SK-N-SH (cell line): ENCODE data around the gene PSMB5. TPM values are rescaled to one million over a fixed set of nuclear protein-coding genes. Genes with fewer than 3 reads are reported as not detected.
A peak's percentile ranks its signal among the peaks of the same experiment; 100 is the strongest.

Experiments
- CTCF ChIA-PET: fragments of 300-600, 350-600 bp; formaldehyde crosslinking; extraction: SDS; loops from one replicate; lab custom pipeline; 2021; lab: Yijun Ruan, JAX
- POLR2A ChIA-PET: fragments of 350-600 bp; sonication (Branson Sonifier 250); formaldehyde crosslinking; extraction: SDS; loops from one replicate; lab custom pipeline; 2020; ENCODE audit warnings: antibody characterized with exemption, inconsistent platforms; lab: Yijun Ruan, JAX
- DNase-seq: peaks from one replicate; pipeline ENCODE4 v3.0.0; 2012
- H2AFZ ChIP-seq: fragments of 200-600 bp; sonication (generic); 2 replicates; pipeline ENCODE4 v1.8.1; 2016; ENCODE audit warnings: antibody characterized with exemption, mild to moderate bottlenecking, low read depth
- H3F3A ChIP-seq: fragments of 200-600 bp; sonication (generic); replicated peaks from 2 replicates; pipeline ENCODE3; 2016; ENCODE audit warnings: antibody characterized with exemption, mild to moderate bottlenecking; ENCODE audit not compliant: insufficient read depth
- H3K27ac ChIP-seq, 2 experiments: fragments of 200-500 bp in 1 of 2; fragments of 200-600 bp in 1 of 2; sonication (Bioruptor generic) in 1 of 2; sonication (generic), shearing (Covaris generic) in 1 of 2; 2 replicates each; pipeline versions ENCODE4 v1.5.1 to v1.6.1; 2014 to 2016; ENCODE audit warnings: low read depth in 2 of 2, inconsistent platforms in 1 of 2, low read length in 1 of 2, mild to moderate bottlenecking in 1 of 2, mixed read lengths in 1 of 2
- H3K27me3 ChIP-seq: fragments of 200-600 bp; sonication (generic), shearing (Covaris generic); 2 replicates; pipeline ENCODE4 v1.6.1; 2016; ENCODE audit warnings: mixed run types; ENCODE audit not compliant: insufficient read depth
- H3K36me3 ChIP-seq, 2 experiments: fragments of 200-500 bp in 1 of 2; fragments of 200-600 bp in 1 of 2; sonication (Bioruptor generic) in 1 of 2; sonication (generic) in 1 of 2; replicated peaks in 1 of 2; 2 replicates each; pipeline versions ENCODE3 to v1.5.1; 2014 to 2016; ENCODE audit warnings: low read length in 1 of 2, mild to moderate bottlenecking in 1 of 2; ENCODE audit not compliant: insufficient read depth in 2 of 2, control insufficient read depth in 1 of 2
- H3K4me1 ChIP-seq, 2 experiments: fragments of 200-500 bp in 1 of 2; fragments of 200-600 bp in 1 of 2; sonication (Bioruptor generic) in 1 of 2; sonication (generic), shearing (Covaris generic) in 1 of 2; 2 replicates each; pipeline versions ENCODE4 v1.5.1 to v1.6.1; 2014 to 2016; ENCODE audit warnings: low read depth in 1 of 2, low read length in 1 of 2, mixed run types in 1 of 2; ENCODE audit not compliant: insufficient read depth in 2 of 2, control insufficient read depth in 1 of 2
- H3K4me2 ChIP-seq: fragments of 200-600 bp; sonication (generic), shearing (Covaris generic); 2 replicates; pipeline ENCODE4 v1.6.1; 2017; ENCODE audit warnings: mixed run types
- H3K4me3 ChIP-seq, 2 experiments: fragments of 200-500 bp in 1 of 2; fragments of 200-600 bp in 1 of 2; sonication (Bioruptor generic) in 1 of 2; sonication (generic), shearing (Covaris generic) in 1 of 2; 2 replicates each; pipeline versions ENCODE4 v1.5.1 to v1.8.1; 2014 to 2016; ENCODE audit warnings: low read depth in 2 of 2, inconsistent platforms in 1 of 2, low read length in 1 of 2, mild to moderate bottlenecking in 1 of 2, mixed read lengths in 1 of 2, moderate library complexity in 1 of 2
- H3K79me2 ChIP-seq: fragments of 200-600 bp; sonication (generic); 2 replicates; pipeline ENCODE4 v1.8.1; 2017; ENCODE audit warnings: mild to moderate bottlenecking; ENCODE audit not compliant: insufficient read depth
- H3K9ac ChIP-seq: fragments of 200-600 bp; sonication (generic); 2 replicates; pipeline ENCODE4 v1.6.1; 2017; ENCODE audit warnings: mixed run types
- H3K9me2 ChIP-seq: fragments of 200-600 bp; sonication (generic); 2 replicates; pipeline ENCODE4 v1.6.1; 2017; ENCODE audit warnings: mixed run types
- H3K9me3 ChIP-seq: fragments of 200-600 bp; sonication (generic); 2 replicates; pipeline ENCODE4 v1.6.1; 2017; ENCODE audit warnings: mixed run types, mild to moderate bottlenecking, moderate library complexity
- H4K20me1 ChIP-seq: fragments of 200-600 bp; sonication (generic); 2 replicates; pipeline ENCODE4 v1.6.1; 2017; ENCODE audit warnings: mild to moderate bottlenecking, mixed run types; ENCODE audit not compliant: insufficient read depth
- CHD2 ChIP-seq: fragments of 150-350 bp; IDR thresholded peaks from 2 replicates; pipeline ENCODE4 v1.6.1; 2018; ENCODE audit warnings: low read length; ENCODE audit not compliant: partially characterized antibody
- ELF1 ChIP-seq: IDR thresholded peaks from 2 replicates; pipeline ENCODE4 v1.4.0; 2012
- EP300 ChIP-seq, 2 experiments: IDR thresholded peaks; 2 replicates each; pipeline versions ENCODE4 v1.4.0 to v1.6.1; 2012; ENCODE audit warnings: borderline replicate concordance in 1 of 2, low read depth in 1 of 2, low read length in 1 of 2
- FOSL2 ChIP-seq: IDR thresholded peaks from 2 replicates; pipeline ENCODE4 v1.4.0; 2012; ENCODE audit warnings: low read depth, mild to moderate bottlenecking, moderate library complexity, borderline replicate concordance
- GATA2 ChIP-seq: sonication (generic); formaldehyde crosslinking; IDR thresholded peaks from 2 replicates; pipeline ENCODE4 v1.5.0; 2020; ENCODE audit warnings: mild to moderate bottlenecking, missing genetic modification reagents
- JUND ChIP-seq: IDR thresholded peaks from 2 replicates; pipeline ENCODE4 v1.4.0; 2012
- MEF2A ChIP-seq: IDR thresholded peaks from 2 replicates; pipeline ENCODE4 v1.4.0; 2012; ENCODE audit warnings: low read depth, borderline replicate concordance
- NRF1 ChIP-seq: IDR thresholded peaks from 2 replicates; pipeline ENCODE4 v1.6.1; 2012; ENCODE audit warnings: low read depth, mild to moderate bottlenecking, low read length
- POLR2AphosphoS5 ChIP-seq: IDR thresholded peaks from 2 replicates; pipeline ENCODE4 v1.6.1; 2012; ENCODE audit warnings: low read depth, low read length
- RAD21 ChIP-seq: IDR thresholded peaks from 2 replicates; pipeline ENCODE4 v1.6.1; 2012; ENCODE audit warnings: mild to moderate bottlenecking, low read length
- RCOR1 ChIP-seq: fragments of 150-350 bp; IDR thresholded peaks from 2 replicates; pipeline ENCODE4 v1.6.1; 2017; ENCODE audit warnings: antibody characterized with exemption, low read length
- RFX5 ChIP-seq: IDR thresholded peaks from 2 replicates; pipeline ENCODE4 v1.6.1; 2012; ENCODE audit warnings: mild to moderate bottlenecking, improper control_type of control experiment, low read length
- SMC3 ChIP-seq: IDR thresholded peaks from 2 replicates; pipeline ENCODE4 v1.6.1; 2012; ENCODE audit warnings: low read depth, low read length, improper control_type of control experiment
- TAF1 ChIP-seq: IDR thresholded peaks from 2 replicates; pipeline ENCODE4 v1.6.1; 2012; ENCODE audit warnings: low read depth, mild to moderate bottlenecking, low read length, moderate library complexity, borderline replicate concordance
- TCF12 ChIP-seq: IDR thresholded peaks from 2 replicates; pipeline ENCODE4 v1.4.0; 2012
- TEAD4 ChIP-seq: IDR thresholded peaks from 2 replicates; pipeline ENCODE4 v1.4.0; 2012; ENCODE audit warnings: mild to moderate bottlenecking, borderline replicate concordance; ENCODE audit not compliant: insufficient read depth
- YY1 ChIP-seq: IDR thresholded peaks from 2 replicates; pipeline ENCODE4 v1.4.0; 2012; ENCODE audit warnings: low read depth, mild to moderate bottlenecking
- WGBS: methylation state at CpG from one replicate; pipeline ENCODE4 v1.1.6; 2017; ENCODE audit warnings: low lambda C conversion rate; 5-methylcytosine and 5-hydroxymethylcytosine counted together
- polyA plus RNA-seq, 3 experiments: library from polyadenylated mRNA; depleted of rRNA; stranded (reverse); fragments of >200 nt; gene quantifications; 2 replicates each; pipeline ENCODE4 v1.2.3, GENCODE V29; 2012
- TF ChIP-seq, protein P1 (sequence below): IDR thresholded peaks from 2 replicates; pipeline ENCODE4; 2012
- TF ChIP-seq, protein P2 (sequence below): IDR thresholded peaks from 2 replicates; pipeline ENCODE4 v1.4.0; 2012; ENCODE audit warnings: low read depth
- TF ChIP-seq, protein P3 (sequence below): fragments of 150-350 bp; IDR thresholded peaks from 2 replicates; pipeline ENCODE4 v1.6.1; 2016; ENCODE audit warnings: mild to moderate bottlenecking, low read depth, low read length
- TF ChIP-seq, protein P4 (sequence below): IDR thresholded peaks from 2 replicates; pipeline ENCODE4 v1.4.0; 2012; ENCODE audit warnings: low read depth, borderline replicate concordance
- TF ChIP-seq, protein P5 (sequence below): IDR thresholded peaks from 2 replicates; pipeline ENCODE4 v1.6.1; 2012; ENCODE audit warnings: mild to moderate bottlenecking, low read depth, low read length, moderate library complexity

The PSMB5 gene
- polyA plus RNA-seq, 1 of the 3 experiments (the other 2 are of a cell fraction), result 337 TPM

DNA sequence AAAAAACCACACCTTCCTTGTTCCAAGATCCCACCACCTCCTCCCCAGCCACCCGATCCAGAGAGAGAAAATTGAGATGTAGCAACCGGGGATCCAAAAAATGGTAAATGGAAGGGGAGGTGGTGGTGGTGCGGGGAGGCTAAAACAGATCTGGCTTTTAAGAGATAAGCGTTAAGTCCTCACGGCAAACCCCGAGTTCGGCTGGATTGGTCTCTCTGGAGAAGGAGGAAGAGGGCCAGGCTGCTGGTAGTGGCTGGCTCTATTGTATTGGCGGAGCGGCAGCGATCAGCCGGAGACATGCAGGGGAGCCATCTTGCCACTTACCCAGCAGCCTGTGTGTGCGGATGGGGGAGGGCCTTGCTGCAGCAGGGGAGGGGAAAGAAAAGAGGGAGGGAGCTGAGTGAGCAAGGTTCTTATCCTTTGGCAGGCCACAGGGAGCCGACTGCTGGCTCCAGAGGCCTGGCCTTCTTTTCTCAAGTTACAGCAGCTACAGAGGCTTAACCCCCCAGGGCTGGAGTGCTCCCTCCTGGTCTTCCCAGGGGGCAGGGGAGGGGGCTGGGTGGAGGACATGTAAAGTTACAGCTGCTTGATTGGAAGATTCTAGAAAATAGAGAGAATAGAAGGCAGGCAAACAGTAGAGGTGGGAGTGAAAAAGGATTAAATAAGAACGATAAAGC lies 36.7 kb upstream of the PSMB5 start (continued):
- TF ChIP-seq TCF12 (peak; percentile 23; the same call in 1 of the 2 replicates), YY1 (peak; percentile 92), ELF1 (no peak; the same call in 1 of the 2 replicates), TAF1 (peak; percentile 97), RAD21 (no peak), MEF2A (no peak), JUND (no peak), CHD2 (peak; percentile 9), POLR2AphosphoS5 (peak; percentile 94), SMC3 (no peak), EP300 (IDR thresholded peaks at IDR 0.05; ENCODE audit: borderline replicate concordance in 1 of 2, low read depth in 1 of 2, low read length in 1 of 2) (0 out of 4 replicates have a peak, but pooled peaks of 1 of the 2 experiments have one; percentile 19), NRF1 (no peak), TEAD4 (no peak)
- TF ChIP-seq, protein P1, sequence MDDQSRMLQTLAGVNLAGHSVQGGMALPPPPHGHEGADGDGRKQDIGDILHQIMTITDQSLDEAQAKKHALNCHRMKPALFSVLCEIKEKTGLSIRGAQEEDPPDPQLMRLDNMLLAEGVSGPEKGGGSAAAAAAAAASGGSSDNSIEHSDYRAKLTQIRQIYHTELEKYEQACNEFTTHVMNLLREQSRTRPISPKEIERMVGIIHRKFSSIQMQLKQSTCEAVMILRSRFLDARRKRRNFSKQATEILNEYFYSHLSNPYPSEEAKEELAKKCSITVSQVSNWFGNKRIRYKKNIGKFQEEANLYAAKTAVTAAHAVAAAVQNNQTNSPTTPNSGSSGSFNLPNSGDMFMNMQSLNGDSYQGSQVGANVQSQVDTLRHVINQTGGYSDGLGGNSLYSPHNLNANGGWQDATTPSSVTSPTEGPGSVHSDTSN, result peak; percentile 15; the same call in 1 of the 2 replicates
- TF ChIP-seq, protein P2, sequence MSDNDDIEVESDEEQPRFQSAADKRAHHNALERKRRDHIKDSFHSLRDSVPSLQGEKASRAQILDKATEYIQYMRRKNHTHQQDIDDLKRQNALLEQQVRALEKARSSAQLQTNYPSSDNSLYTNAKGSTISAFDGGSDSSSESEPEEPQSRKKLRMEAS, result peak; percentile 61; the same call in 1 of the 2 replicates
- TF ChIP-seq, protein P3, sequence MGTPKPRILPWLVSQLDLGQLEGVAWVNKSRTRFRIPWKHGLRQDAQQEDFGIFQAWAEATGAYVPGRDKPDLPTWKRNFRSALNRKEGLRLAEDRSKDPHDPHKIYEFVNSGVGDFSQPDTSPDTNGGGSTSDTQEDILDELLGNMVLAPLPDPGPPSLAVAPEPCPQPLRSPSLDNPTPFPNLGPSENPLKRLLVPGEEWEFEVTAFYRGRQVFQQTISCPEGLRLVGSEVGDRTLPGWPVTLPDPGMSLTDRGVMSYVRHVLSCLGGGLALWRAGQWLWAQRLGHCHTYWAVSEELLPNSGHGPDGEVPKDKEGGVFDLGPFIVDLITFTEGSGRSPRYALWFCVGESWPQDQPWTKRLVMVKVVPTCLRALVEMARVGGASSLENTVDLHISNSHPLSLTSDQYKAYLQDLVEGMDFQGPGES, result no peak

DNA sequence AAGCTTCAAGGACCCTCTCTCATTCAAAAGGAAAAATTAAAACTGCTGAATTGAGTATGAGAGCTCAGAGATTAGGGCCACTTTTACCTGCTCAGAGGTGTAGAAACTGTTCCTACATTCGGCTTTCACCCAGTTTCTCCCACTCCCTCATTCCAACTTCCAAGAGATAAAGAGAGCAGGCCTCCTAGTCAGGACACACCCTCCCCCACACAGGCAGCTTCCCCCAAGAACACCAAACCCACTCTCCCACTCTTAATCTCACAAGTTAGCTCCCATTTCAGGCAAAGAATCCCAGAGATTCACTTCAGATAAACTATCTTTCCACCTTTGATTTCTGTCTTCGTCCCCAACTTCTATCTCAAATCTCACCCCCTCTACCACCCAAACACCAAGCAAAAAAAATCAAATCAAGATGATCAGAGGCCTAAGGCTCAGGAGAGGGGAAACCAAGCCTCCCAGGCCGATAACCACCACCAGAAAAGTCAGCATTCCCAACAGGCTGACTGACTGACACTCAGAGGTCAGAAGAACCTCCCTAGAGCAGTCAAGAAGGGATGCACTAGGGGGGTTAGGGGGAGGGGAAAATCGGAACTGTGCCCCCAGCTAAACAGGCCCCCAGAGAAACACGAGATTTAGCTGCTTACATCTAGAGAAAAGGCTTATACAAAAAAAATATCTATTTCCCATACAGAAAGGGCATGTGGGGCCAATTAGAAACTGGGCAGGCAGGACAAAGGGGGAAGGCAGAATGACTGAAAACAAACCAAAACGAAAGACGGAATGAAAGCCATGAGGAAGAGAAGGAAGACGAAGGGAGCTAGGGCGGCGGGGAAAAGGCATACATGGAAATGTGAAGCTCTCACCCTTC lies 35.8 kb upstream of the PSMB5 start:
- no peak for DNase-seq
- Histone ChIP-seq H3K4me1 (peaks cover 20 to 35% of the 10 kb centered on the region in 2 experiments), H3F3A (peaks cover 32% of the 10 kb centered on the region), H3K9me3 (no peaks in the 10 kb centered on the region), H3K9me2 (no peaks in the 10 kb centered on the region), H3K4me3 (peak overlapping the region; percentile 63 to 85), H3K36me3 (peaks cover 47 to 60% of the 10 kb centered on the region in 2 experiments), H3K27me3 (no peaks in the 10 kb centered on the region), H2AFZ (no peak overlapping the region), H3K4me2 (peak overlapping the region; percentile 95), H4K20me1 (peaks cover 34% of the 10 kb centered on the region), H3K9ac (peak overlapping the region; percentile 91), H3K79me2 (peaks cover 71% of the 10 kb centered on the region), H3K27ac (peak overlapping the region; percentile 68 to 77)
- ChIA-PET POLR2A (interaction anchor here (1.3 to 1.4 kb wide), 2 partner anchors 25 to 93 kb away, joined by 5 to 7 read pairs; partner anchors contain the start of genes ACIN1 and C14orf119), CTCF (interaction anchor here (1.1 to 7.7 kb wide), 12 partner anchors 11 to 140 kb away, joined by 3 to 152 read pairs (median 9); partner anchors contain the start of genes CDH24, HAUS4 and PRMT5)
- WGBS, result 6% methylated on average over 10 of the region's 10 CpGs
- TF ChIP-seq FOSL2 (no peak), YY1 (no peak), EP300 (IDR thresholded peaks at IDR 0.05; ENCODE audit: borderline replicate concordance in 1 of 2, low read depth in 1 of 2, low read length in 1 of 2) (no peak), GATA2 (CRISPR knock-in tag) (no peak), ELF1 (no peak), RCOR1 (no peak), RFX5 (no peak), JUND (no peak)
- TF ChIP-seq, protein P4, sequence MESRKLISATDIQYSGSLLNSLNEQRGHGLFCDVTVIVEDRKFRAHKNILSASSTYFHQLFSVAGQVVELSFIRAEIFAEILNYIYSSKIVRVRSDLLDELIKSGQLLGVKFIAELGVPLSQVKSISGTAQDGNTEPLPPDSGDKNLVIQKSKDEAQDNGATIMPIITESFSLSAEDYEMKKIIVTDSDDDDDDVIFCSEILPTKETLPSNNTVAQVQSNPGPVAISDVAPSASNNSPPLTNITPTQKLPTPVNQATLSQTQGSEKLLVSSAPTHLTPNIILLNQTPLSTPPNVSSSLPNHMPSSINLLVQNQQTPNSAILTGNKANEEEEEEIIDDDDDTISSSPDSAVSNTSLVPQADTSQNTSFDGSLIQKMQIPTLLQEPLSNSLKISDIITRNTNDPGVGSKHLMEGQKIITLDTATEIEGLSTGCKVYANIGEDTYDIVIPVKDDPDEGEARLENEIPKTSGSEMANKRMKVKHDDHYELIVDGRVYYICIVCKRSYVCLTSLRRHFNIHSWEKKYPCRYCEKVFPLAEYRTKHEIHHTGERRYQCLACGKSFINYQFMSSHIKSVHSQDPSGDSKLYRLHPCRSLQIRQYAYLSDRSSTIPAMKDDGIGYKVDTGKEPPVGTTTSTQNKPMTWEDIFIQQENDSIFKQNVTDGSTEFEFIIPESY, result no peak
- TF ChIP-seq, protein P5, sequence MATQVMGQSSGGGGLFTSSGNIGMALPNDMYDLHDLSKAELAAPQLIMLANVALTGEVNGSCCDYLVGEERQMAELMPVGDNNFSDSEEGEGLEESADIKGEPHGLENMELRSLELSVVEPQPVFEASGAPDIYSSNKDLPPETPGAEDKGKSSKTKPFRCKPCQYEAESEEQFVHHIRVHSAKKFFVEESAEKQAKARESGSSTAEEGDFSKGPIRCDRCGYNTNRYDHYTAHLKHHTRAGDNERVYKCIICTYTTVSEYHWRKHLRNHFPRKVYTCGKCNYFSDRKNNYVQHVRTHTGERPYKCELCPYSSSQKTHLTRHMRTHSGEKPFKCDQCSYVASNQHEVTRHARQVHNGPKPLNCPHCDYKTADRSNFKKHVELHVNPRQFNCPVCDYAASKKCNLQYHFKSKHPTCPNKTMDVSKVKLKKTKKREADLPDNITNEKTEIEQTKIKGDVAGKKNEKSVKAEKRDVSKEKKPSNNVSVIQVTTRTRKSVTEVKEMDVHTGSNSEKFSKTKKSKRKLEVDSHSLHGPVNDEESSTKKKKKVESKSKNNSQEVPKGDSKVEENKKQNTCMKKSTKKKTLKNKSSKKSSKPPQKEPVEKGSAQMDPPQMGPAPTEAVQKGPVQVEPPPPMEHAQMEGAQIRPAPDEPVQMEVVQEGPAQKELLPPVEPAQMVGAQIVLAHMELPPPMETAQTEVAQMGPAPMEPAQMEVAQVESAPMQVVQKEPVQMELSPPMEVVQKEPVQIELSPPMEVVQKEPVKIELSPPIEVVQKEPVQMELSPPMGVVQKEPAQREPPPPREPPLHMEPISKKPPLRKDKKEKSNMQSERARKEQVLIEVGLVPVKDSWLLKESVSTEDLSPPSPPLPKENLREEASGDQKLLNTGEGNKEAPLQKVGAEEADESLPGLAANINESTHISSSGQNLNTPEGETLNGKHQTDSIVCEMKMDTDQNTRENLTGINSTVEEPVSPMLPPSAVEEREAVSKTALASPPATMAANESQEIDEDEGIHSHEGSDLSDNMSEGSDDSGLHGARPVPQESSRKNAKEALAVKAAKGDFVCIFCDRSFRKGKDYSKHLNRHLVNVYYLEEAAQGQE, result no peak
